ENCODE measurements around the gene CCDC86.

DNA sequence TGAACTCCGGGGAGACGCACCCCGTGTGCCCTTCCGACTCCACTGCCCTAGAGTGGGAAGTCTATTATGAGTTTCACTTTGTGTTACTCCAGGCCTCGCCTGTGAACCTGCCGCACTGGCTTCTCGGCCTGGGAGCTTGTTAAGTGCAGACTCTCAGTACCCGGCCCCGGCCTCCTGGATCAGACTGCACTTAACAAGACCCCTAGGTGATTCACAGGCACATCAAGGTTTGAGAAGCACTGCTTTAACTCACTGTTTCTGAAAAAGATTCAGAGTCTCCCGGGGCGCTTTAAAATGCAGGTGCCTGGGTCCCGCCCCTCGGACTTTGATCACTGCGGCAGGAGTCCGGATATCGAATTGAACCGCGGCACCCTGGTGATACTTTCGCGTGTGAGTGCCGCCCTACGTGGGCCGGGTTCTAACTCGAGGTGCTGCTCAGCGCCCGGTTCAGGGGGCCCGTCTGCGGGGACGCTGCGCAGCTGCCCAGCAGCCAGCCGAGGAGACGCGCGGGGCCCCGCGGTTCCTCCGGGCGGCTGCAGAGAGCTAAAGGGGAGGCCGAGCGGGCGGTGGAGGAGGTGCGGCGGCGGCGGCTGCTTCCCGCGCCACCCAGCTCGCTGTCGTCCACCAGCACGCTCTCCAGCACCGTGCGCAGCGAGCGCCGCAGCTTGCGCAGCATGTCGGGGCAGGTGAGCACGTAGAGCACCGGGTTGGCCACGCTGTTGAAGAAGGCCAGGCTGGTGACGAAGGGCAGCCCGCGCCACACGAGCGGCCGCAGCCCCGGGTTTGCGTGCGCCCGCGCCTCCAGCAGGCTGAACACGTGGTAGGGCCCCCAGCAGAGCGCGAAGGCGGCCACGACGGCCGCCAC, 10.4 kb downstream of the CCDC86 start:
- TF ChIP-seq CBFB (IDR thresholded peaks at IDR 0.05; ENCODE audit: low read depth) (no peak), ELK1 (IDR thresholded peaks at IDR 0.05; ENCODE audit: low read depth, low read length) (no peak), ETV6 (conservative IDR thresholded peaks at IDR 0.05 in 1 of 2, IDR thresholded peaks at IDR 0.05 in 1 of 2; ENCODE audit: borderline replicate concordance in 1 of 2, low read depth in 1 of 2) (no peak), EZH2 (IDR thresholded peaks at IDR 0.05; ENCODE audit: borderline replicate concordance, control insufficient read depth, low read depth, low read length) (no peak)
- TF ChIP-seq, protein P1, sequence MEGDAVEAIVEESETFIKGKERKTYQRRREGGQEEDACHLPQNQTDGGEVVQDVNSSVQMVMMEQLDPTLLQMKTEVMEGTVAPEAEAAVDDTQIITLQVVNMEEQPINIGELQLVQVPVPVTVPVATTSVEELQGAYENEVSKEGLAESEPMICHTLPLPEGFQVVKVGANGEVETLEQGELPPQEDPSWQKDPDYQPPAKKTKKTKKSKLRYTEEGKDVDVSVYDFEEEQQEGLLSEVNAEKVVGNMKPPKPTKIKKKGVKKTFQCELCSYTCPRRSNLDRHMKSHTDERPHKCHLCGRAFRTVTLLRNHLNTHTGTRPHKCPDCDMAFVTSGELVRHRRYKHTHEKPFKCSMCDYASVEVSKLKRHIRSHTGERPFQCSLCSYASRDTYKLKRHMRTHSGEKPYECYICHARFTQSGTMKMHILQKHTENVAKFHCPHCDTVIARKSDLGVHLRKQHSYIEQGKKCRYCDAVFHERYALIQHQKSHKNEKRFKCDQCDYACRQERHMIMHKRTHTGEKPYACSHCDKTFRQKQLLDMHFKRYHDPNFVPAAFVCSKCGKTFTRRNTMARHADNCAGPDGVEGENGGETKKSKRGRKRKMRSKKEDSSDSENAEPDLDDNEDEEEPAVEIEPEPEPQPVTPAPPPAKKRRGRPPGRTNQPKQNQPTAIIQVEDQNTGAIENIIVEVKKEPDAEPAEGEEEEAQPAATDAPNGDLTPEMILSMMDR (IDR thresholded peaks at IDR 0.05 in 2 of 3, conservative IDR thresholded peaks at IDR 0.05 in 1 of 3; ENCODE audit: control insufficient read depth in 2 of 3, extremely low read depth in 1 of 3, insufficient read depth in 1 of 3, low read depth in 3 of 3, low read length in 3 of 3), result no peak

Data from GM12878 (cell line).